Endothelial cell (in vitro differentiated cells): Measurements from ENCODE around the gene RRAS2. TPM values are rescaled to one million over a fixed set of nuclear protein-coding genes. Genes with fewer than 3 reads are reported as not detected.

Experiments used
- DNase-seq: peaks from one replicate; pipeline ENCODE4 v3.0.0; 2021; ENCODE audit warnings: low spot score
- H3K27ac Mint-ChIP-seq: one replicate; pipeline ENCODE4 v1.8.0; 2021; ENCODE audit warnings: mixed read lengths, inconsistent platforms; ENCODE audit not compliant: unreplicated experiment
- H3K27me3 Mint-ChIP-seq: one replicate; pipeline ENCODE4 v1.8.0; 2021; ENCODE audit warnings: mild to moderate bottlenecking, moderate library complexity, mixed read lengths, inconsistent platforms; ENCODE audit not compliant: unreplicated experiment
- H3K36me3 Mint-ChIP-seq: one replicate; pipeline ENCODE4 v1.8.0; 2021; ENCODE audit warnings: mild to moderate bottlenecking, low read depth, mixed read lengths, inconsistent platforms; ENCODE audit not compliant: unreplicated experiment
- H3K4me1 Mint-ChIP-seq: one replicate; pipeline ENCODE4 v1.8.0; 2021; ENCODE audit warnings: mild to moderate bottlenecking, mixed read lengths, inconsistent platforms; ENCODE audit not compliant: unreplicated experiment
- H3K4me3 Mint-ChIP-seq: one replicate; pipeline ENCODE4 v1.8.0; 2021; ENCODE audit warnings: mild to moderate bottlenecking, mixed read lengths, inconsistent platforms; ENCODE audit not compliant: unreplicated experiment
- H3K9me3 Mint-ChIP-seq: one replicate; pipeline ENCODE4 v1.8.0; 2021; ENCODE audit warnings: mixed read lengths, inconsistent platforms; ENCODE audit not compliant: unreplicated experiment
- CTCF ChIP-seq: fragments of 200-600 bp; sonication (generic); IDR thresholded peaks from one replicate; pipeline ENCODE4 v1.5.0; 2021; ENCODE audit warnings: antibody characterized with exemption; ENCODE audit not compliant: unreplicated experiment
- total RNA-seq: library from RNA; stranded (reverse); fragmentation: NEBNext Ultra II Directional; extraction: Animal tissue kit (Norgen Biotek cat#: 25700); gene quantifications from one replicate; pipeline ENCODE4 v1.2.1, GENCODE V29; 2021; ENCODE audit not compliant: unreplicated experiment

The RRAS2 gene
- total RNA-seq, 1 donor from 2014 or later: 59.6 TPM

GRCh38 chr11:14331476-14332136 is 27.4 kb downstream of the RRAS2 start:
- Mint-ChIP-seq H3K4me1 (peaks cover 35% of the 10 kb centered on the region), H3K9me3 (no peaks in the 10 kb centered on the region), H3K27ac (no peak overlapping the region), H3K4me3 (no peak overlapping the region), H3K36me3 (no peaks in the 10 kb centered on the region), H3K27me3 (peaks cover 1% of the 10 kb centered on the region)
- TF ChIP-seq CTCF: no peak
- no peak for DNase-seq

GRCh38 chr11:14330881-14331280 is 28.1 kb downstream of the RRAS2 start:
- no peak for DNase-seq
- no peak for TF ChIP-seq CTCF
- Mint-ChIP-seq H3K36me3 (no peaks in the 10 kb centered on the region), H3K27ac (no peak overlapping the region), H3K4me3 (no peak overlapping the region), H3K4me1 (peaks cover 34% of the 10 kb centered on the region), H3K9me3 (no peaks in the 10 kb centered on the region), H3K27me3 (peaks cover 1% of the 10 kb centered on the region)

- no peak for DNase-seq
- no peak overlapping the region for H3K27ac Mint-ChIP-seq
- H3K4me1 Mint-ChIP-seq: peaks cover 26% of the 10 kb centered on the region
- H3K27me3 Mint-ChIP-seq: peaks cover 1% of the 10 kb centered on the region
- no peaks in the 10 kb centered on the region for H3K36me3 Mint-ChIP-seq
- TF ChIP-seq CTCF: no peak
- no peak overlapping the region for H3K4me3 Mint-ChIP-seq
- H3K9me3 Mint-ChIP-seq: no peaks in the 10 kb centered on the region
These were observed 29.3 kb downstream of the RRAS2 start for GRCh38 chr11:14329702-14330101.

- no peak overlapping the region for H3K27ac Mint-ChIP-seq
- H3K9me3 Mint-ChIP-seq: no peaks in the 10 kb centered on the region
- H3K27me3 Mint-ChIP-seq: no peaks in the 10 kb centered on the region
- no peak for DNase-seq
- H3K4me1 Mint-ChIP-seq: peaks cover 43% of the 10 kb centered on the region
- H3K4me3 Mint-ChIP-seq: no peak overlapping the region
- H3K36me3 Mint-ChIP-seq: no peaks in the 10 kb centered on the region
- TF ChIP-seq CTCF: no peak
These were observed 31.9 kb downstream of the RRAS2 start for GRCh38 chr11:14327116-14327515.

GRCh38 chr11:14323118-14323676 is 35.8 kb downstream of the RRAS2 start:
- H3K9me3 Mint-ChIP-seq: no peaks in the 10 kb centered on the region
- H3K27ac Mint-ChIP-seq: peak overlapping the region; percentile 79
- no peaks in the 10 kb centered on the region for H3K36me3 Mint-ChIP-seq
- H3K4me1 Mint-ChIP-seq: peaks cover 62% of the 10 kb centered on the region
- TF ChIP-seq CTCF: no peak
- no peaks in the 10 kb centered on the region for H3K27me3 Mint-ChIP-seq
- DNase-seq: no peak
- peak overlapping the region; percentile 20 for H3K4me3 Mint-ChIP-seq
